EH (cell line): ENCODE data around the gene HDHD3.
"Not testable (repeated sequence)": the region's sequence is repeated elsewhere in the genome, so short reads cannot be mapped to it uniquely, and the experiment has no call there.

Experiments
- DNase-seq: peaks from one replicate; pipeline ENCODE4 v3.0.0-alpha.2; 2015; ENCODE audit warnings: low read depth

The HDHD3 gene, protein sequence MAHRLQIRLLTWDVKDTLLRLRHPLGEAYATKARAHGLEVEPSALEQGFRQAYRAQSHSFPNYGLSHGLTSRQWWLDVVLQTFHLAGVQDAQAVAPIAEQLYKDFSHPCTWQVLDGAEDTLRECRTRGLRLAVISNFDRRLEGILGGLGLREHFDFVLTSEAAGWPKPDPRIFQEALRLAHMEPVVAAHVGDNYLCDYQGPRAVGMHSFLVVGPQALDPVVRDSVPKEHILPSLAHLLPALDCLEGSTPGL

DNA sequence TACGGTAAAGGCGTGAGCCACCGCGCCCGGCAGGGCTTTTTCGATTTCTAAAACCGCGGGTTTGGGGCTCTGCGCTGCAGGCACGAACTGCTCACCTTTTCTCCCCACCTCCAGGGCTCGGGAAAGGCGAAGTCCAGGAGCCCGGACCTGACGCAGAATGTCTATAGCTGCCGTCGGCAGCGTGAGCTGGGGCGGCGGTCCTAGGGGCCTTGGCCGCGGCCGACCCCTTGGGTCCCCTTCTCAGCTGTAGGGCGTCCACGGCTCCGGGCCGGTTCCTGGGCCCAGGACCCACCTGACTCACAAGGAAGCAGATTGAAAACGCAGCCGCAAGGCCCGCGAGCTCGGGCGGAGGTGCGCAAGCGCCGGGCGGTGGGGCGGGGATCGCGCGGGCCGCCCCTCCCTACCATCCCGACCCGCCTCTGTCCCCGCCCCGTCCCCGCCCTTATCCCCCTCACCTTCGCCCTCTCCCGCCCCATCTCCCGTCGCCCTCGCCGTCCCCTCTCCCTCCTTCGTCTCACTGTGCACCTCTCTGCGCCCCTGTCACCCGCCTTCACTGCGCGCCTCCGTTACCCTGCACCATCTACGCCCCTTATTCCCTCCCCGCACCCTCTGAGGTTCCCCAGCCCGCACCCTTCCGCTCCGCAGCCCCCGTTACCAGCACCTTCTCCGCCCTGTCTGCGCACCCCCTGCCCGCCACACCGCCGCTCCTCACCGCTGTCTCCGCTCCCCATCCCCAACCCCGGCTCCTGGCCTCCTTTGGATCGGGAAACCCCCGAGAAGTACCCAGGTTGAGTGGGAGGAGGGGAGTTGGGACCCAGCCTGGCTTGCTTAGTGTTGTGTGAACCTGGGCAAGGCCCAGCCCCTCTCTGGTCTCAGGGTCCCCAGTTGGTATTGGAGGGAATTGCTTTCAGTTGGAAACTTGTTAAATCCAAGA is at the start of gene HDHD3:
Gene HDHD3, minus strand, starts transcription at position 353 of the 934 bp plus-strand sequence. CDS start 2,632 bp downstream, outside the sequence.
- DNase-seq = peak; percentile 78

DNA sequence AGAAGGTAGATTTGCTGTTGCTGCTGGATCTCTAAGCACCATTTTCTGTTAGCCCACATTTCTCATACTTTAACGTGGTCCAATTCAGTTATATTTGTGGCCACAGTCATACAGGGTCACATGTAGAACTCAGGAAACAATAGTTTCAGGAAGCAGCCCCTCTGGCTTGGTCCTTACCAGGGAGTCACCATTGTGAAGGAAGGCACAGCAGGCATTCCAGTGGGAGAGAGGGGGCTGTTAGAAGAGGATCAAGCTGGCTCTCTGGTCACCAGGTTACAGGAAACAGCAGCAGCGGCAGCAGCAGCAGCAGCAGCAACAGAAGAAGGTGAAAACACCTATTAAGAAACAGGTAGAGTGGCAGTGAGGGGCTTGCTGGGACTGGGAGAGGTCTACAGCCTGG is 48.3 kb upstream of the HDHD3 start:
- no peak for DNase-seq

DNA sequence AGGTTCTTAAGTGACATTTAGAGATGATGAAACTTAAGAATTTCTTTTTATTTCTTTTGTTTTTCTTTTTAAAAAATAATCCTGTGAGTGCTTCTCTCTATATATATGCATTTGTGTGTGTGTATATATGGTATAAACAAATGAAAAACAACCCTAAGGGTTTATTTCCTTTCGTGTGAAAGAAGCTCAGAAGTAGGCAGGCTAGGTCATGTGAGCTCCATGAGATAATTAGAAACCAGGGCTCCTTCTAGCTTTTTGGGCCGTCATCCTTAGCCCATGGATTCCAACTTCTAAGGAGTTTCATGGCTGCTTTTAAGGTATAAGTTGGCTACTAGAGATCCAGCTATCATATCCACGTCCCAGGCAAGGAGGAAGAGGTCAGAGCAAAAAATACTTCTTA is 44.9 kb upstream of the HDHD3 start:
- DNase-seq = no peak

DNA sequence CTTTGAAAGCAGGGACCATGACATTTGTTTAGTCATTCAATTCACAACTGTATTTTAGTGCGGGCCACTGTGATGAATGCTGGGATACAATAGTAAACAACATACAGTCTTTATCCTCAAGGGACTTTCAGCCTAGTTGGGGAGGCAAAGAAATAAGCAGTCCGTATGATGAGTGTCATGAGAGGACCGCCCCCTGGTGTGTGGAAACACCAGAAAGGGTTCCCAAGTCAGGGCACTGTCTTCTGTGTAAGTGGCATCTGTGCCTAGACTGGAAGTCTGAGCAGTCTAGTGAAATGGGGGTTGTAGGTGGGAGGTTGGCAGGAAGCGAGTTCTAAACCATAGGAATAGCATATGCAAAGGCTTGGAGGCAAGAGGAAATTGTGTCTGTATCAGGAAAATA is 40.6 kb upstream of the HDHD3 start:
- DNase-seq = no peak

DNA sequence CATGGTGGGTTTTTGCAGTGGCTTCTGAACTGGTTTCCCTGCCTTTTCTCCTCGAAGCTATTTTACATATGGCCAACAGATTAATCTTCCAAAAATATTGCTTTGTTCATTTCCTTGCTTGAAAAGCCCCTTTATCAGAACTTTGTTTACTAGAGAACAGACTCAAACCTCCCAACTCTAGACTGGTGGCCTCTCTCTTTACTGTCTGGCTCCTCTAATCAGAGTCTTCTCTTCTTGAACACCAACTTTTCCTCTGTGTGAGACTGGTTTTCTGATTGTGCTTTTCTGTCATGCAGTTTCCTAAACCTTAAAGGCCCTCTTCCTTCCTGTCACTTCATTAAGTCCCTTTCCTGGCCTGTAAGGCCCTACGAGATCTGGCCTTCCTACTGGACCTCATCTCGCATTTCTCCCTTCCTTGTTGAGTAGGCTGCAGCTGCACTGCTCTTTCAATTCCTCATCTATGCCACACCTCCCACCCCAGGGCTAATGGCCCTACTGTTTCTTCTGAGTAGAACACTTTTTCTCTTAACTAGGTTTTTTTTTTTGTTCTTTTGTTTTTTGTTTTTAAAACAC is 39.4 kb upstream of the HDHD3 start:
- DNase-seq = no peak

DNA sequence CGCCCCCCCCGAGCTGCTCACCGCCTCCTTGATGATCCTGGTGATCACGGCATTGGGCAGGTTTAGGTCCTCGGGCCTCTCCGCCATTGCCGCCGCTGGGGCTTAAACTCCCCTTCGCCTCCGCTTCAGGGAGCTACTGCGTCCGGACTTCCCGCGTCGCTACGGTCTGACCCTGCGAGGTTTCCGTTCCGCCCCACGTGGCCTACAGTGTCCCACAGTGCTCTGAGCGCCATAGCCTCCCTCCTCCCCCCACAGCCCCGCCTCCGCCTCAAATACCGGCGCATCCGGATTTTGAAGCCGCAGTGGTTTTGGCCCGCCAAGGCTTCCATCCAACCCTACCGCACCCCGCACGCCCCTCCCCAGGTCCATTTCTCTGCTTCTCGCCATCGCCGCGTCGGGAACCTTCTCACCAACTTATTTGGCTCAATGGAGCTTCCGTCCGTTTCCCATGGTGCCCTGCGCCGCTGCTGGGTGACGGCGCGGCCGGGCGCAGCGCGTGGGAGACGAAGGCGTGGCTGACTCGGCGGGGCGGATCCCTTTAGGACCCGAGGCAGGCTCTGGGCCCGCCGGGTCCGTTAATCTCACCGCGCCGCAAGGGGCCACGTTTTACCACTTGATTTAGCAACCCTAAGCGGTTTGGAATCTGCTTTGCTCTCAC is 33.5 kb upstream of the HDHD3 start, which contains the start of the genes C9orf43 and POLE3:
Gene C9orf43, plus strand, starts transcription at position 541 of the 658 bp plus-strand sequence. CDS start 2,747 bp downstream, outside the sequence.
Gene POLE3, minus strand, starts transcription at position 469 of the 658 bp plus-strand sequence. Its CDS starts 382 bp downstream, at position 87.
- peak; percentile 95 for DNase-seq

DNA sequence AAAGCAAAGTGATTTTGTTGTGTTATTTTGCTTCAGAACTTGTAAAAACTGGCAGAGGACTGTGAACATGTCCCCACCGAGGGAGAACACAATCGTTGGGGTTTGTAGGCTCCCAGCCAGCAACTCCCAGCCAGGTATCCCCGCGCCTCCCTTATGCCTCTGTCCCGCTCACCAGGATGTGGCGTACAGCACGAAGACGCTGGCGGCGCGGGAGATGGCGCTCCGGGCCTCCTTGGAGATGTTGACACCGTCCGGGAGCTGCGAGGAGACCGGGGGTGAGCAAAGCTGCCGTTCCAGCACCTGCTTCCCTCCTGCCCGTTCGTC is 33.1 kb upstream of the HDHD3 start:
- DNase-seq = no peak

DNA sequence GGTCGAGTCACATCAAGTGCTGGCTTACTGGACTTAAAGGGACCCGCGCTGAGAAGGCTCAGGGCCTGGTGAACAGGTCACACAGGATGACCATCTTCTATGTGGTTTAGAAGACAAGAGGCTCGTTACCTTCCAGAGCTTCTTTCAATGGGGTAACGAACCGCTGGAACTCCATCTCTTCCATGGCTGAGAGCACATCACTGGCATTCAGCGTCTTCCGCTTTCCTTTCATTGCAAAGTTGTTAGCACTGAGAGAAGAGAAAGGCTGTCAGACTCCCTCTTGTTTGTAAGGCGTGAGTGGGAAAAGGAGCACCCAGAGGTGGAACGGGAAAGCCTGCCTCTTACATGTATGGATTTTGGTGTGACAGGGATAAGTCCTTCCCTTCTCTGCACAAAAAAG is 32.7 kb upstream of the HDHD3 start:
- no peak for DNase-seq

DNA sequence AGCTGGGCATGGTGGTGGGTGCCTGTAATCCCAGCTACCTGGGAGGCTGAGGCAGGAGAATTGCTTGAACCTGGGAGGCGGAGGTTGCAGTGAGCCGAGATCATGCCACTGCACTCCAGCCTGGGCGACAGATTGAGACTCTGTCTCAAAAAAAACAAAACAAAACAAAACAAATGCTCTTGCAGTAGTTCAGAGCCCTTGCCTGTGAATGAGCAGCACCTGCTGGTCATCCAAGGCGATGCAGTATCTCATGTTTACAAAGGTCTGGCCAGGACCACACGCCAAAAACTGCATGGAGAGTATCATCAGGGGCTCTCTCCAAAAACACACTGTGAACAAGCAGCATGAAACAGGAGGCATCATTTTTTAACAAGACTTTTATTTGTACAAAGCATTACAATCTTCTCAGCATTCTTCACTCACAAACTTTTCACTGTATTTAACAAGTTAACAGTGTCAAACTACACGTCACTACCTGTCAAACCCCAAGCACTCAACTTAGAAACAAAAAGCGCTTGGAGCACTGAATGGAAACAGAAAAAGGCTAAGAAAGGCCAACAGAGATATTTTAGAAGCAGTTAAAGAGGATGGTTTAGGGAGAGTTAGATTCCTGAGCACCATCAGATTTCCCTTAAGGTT is 30.2 kb upstream of the HDHD3 start:
- peak; percentile 73 for DNase-seq

DNA sequence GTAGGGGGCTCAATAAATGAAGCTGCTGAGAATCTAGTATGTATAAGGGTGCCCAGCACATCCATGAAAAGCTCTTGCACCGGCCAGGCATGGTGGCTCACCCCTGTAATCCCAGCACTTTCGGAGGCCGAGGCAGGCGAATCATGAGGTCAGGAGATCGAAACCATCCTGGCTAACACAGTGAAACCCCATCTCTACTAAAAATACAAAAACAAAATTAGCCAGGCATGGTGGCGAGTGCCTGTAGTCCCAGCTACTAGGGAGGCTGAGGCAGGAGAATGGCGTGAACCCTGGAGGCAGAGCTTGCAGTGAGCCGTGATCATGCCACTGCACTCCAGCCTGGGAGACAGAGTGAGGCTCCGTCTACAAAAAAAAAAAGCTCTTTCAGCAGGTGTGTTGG is 29.6 kb upstream of the HDHD3 start:
- not testable (repeated sequence) for DNase-seq

DNA sequence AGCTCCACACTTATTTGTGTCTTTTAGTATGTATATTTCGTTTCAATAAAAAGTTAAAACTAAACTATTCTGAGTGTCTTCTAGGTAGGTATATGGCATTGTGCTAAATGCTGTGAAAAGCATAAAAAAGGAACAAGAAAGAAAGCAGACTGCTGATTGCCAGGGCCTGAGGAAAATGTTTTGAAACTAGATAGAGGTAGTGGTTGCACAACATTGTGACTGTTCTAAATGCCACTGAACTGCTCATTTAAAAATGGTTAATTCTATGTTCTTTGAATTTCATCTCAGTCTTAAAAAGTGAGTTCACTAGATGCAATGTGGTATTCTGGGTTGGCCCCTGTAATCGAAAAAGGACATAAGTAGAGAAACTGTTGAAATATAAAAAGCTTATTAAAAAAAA is 26.9 kb upstream of the HDHD3 start:
- DNase-seq = no peak

DNA sequence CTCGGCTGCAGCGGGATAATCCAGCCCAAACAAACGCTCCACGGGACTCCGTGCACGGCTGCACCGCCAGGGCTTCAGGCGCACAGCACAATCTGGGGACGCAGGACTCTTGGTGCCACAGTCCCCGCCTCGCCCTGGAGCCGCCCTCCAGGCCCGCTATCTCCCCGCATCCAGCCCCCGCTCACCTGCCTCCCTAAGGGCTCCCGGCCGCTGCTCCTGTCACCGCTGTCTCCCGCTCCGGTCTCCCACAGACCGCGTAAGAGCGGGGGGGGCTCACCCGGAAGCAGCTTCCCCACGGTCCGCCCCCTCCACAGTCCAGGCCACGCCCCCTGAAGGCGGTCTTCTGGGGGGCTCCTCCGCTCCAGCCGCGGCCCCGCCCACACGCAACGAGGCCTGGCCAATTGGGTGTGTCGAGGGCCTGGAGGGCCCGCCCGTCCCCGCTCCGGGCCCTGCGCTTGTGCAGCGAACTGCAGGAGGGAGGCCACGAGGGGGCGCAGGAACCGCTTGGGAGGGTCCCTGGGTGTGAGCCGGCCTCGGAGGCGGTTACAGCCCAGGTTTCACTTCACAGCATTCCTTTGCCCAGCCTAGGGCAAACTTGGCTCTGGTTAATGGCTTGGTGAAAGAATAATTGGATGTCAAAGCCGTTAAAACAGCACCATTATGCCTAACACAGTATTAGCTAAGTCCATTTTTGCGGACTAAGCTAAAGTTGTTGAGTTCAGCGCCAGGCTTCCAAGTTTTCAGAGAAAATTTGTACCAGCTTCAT is 24.4 kb upstream of the HDHD3 start, which contains the start of gene ALAD:
Gene ALAD, minus strand, starts transcription at position 258 of the 766 bp plus-strand sequence. CDS start 7,725 bp downstream, outside the sequence.
- DNase-seq = peak; percentile 98

DNA sequence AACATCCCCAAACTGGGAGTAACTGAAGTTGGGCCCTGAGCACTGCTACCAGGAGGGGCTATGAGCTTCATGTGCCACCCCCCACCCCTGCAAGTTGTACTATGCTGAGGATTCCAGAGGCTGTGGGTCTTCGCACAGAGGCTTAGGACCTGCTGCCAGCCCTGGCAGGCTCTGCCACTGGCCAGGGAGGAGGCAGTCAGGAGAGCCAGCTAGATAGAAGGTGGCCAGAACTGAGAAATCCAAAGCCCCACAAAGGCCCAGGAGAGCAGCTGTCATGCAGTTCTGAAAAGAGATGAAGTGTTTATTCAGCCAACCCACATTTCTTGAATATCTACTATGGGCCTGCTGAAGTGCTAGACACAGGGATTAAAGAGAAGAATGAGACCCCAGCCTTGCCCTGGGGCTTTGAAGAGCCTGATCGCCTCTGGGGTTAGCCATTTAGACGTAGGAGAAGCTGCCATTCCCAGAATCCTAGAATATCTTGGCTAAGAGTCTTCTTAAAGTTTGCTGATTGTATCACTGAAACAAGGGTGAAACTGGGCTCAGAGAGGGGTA is 22.9 kb upstream of the HDHD3 start:
- no peak for DNase-seq

DNA sequence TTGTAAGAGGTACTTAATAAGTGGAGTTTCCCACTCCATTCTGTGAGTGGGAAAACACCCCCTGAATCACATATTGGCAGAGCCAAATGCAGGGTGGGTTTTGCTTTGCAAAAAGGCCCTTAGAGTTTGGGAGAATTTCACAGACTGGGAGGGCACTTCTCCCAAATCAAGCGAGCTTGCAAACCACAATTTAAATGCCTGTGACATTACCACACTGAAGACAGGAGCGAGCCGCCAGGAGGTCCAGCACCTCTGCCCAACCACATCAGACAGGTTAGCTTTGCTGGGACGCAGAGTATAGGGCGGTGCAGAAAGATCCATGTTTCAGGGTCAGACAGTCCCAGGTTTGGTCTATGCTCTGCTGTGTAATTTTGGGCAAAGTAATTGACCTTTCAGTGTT is 22.0 kb upstream of the HDHD3 start:
- DNase-seq = no peak

DNA sequence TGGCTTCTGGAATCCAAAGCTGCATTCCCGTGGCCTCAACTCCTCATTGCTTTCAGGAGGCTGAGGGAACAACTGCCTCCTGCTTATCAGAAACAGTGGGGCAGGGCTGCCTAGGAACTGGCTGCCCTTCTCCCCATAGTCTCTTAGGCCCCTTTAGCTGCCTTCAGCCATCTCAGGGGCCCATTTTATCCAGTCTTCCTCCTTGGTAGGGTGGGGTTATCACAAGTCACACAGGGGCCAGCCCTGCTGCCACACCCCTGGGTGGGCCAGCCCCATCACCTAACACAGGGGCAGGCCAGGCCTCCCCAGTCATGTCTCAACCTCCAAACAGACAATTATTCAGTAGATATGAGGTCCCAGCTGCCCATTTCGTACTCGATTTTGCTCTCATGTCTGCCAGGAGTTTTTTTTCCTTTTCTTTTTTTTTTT is 20.4 kb upstream of the HDHD3 start:
- no peak for DNase-seq

DNA sequence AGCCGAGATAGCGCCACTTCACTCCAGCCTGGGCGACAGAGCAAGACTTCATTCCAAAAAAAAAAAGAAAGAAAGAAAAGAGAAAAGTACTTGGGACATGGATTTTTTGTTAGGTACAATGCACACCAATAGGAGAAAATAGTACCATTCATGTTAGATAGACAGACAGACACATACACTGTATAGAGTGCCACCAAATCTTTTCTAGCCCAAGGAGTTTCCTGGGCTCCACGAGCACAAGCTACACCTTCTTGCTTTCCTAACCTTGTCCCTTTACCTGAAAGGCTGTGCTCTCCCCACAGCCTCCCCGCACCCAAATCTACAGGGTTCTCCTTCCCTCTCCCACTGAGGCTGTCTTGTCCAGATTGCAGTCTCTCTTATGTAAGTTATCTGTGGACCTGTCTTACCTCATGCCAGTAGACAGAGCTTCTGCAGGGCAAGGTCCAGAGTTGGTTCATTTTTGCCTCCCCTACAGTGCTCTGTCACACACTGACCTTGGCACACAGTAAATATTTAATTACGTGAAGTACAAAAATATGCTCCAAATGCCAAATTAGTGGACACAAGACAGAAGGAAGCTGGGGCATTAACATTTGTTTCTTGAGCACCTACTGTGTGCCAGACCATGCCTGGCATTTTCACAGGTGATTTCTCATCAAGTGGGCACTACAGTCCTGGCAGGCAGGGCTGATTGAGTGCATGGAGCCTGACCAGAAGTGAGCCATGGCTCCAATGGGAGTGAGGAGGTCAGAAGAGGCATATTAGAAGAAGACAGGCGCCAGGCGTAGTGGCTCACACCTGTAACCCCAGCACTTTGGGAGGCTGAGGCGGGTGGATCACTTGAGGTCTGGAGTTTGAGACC is 18.4 kb upstream of the HDHD3 start:
- no peak for DNase-seq

DNA sequence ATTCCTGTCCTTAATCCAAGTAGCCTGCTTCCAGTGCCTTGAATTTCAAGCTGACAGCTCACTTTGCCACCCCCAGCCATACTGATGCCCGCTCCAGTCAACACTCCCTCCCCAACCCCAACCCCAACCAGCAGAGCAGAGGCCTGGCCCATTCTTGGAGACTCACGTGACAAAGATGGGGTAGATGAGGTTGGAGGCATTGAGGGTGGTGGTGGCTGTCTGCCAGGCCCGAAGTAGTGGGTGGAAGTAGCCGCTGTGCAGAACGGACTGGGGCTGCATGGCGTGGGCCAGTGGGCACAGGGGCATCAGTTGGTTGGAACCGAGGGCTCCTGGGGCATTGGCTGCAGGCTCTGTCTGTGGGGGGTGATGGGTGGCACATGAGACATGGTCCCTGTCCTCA is 16.5 kb upstream of the HDHD3 start:
- no peak for DNase-seq

DNA sequence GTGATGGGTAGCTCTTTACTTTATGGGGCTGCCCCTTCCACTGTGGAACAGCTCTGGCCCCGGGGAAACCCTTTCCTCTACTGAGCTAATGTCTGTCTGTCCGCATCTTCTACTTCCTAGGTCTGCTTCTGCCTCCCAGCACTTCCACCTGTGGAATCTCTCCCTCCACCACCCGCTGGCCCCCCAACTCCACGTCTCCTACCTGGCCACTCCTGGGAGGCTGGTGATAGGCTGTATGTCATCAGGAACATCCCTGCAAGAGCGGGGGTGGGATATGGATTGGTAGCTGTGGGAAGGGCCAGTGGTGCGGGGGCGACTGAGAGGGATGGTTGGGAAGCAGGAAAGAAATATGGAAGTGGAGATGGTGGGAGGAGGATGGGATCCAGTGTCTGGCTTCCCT is 15.1 kb upstream of the HDHD3 start:
- DNase-seq = no peak

DNA sequence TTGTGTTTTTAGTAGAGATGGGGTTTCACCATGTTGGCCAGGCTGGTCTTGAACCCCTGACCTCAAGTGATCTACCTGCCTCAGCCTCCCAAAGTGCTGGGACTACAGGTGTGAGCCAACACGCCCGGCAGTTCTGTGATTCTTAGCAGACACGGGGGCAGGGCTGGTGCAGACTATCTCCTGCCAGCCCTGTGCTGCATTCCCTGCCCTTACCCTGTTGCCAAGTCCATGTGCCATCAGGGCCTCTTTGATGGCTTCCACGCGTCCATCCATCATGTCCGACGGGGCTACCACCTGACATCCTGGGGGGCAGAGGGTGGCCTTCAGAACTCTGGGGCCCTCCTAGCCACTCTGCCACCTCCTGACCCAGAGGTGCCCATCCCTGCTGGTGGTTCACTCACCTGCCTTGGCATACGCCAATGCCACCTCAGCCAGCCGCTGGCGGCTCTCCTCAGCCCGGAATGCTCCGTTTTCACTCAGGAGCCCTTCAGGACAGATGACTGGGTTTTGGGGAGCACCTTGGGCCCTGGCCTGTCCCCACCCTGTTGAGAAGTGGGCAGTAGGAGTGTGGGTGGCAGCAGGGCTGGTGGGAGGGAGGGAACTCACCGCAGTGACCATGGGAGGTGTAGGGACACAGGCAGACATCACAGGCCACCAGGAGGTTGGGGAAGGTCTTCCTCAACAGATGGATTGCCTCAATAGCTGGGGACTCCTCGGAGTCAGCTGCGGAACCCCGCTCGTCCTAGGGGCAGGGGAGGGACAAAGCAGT is 13.6 kb upstream of the HDHD3 start:
- DNase-seq = no peak
